Retinal pigment epithelial cell (primary cell): Measurements from ENCODE around the gene FMO5.

Source experiments
- DNase-seq: peaks from one replicate; pipeline ENCODE4 v3.0.0-alpha.2; 2010; ENCODE audit warnings: low read depth
- H3K4me3 ChIP-seq: 2 replicates; pipeline ENCODE4 v1.5.1; 2011; ENCODE audit warnings: mild to moderate bottlenecking, low read length, control low read depth, moderate library complexity
- TF ChIP-seq, protein P1 (sequence below): conservative IDR thresholded peaks from 2 replicates; pipeline ENCODE4 v1.5.1; 2011; ENCODE audit warnings: low read depth, low read length, control low read depth, inconsistent platforms

Gene FMO5

DNA sequence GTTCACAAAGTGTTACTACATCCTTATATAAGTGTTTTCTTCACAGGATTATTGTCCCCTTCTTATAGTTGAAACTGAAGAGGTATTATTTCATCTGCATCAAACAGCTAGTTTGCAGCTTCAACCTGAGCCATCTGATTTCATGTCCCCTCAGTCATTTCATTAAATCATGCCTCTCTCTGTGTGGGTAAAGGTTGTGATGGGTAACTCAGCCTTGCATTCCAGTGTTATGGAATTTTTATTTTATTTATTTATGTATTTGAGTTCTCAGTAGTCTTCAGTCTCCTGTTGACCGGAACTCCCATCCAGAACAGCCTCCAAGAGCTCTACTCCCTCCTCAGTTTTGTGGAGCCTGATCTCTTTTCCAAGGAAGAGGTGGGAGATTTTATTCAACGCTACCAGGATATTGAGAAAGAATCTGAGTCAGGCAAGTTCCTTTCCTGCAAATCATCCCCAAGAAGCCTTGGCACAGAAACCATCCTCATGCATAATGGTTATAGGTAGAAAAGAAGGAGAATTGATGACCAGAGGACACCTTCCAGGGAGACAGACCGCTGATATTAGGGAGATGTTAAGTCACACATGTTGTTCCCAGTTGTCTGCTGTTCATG lies 39.1 kb upstream of the FMO5 start:
- TF ChIP-seq, protein P1, sequence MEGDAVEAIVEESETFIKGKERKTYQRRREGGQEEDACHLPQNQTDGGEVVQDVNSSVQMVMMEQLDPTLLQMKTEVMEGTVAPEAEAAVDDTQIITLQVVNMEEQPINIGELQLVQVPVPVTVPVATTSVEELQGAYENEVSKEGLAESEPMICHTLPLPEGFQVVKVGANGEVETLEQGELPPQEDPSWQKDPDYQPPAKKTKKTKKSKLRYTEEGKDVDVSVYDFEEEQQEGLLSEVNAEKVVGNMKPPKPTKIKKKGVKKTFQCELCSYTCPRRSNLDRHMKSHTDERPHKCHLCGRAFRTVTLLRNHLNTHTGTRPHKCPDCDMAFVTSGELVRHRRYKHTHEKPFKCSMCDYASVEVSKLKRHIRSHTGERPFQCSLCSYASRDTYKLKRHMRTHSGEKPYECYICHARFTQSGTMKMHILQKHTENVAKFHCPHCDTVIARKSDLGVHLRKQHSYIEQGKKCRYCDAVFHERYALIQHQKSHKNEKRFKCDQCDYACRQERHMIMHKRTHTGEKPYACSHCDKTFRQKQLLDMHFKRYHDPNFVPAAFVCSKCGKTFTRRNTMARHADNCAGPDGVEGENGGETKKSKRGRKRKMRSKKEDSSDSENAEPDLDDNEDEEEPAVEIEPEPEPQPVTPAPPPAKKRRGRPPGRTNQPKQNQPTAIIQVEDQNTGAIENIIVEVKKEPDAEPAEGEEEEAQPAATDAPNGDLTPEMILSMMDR = no peak
- no peak overlapping the region for H3K4me3 ChIP-seq
- DNase-seq = no peak

DNA sequence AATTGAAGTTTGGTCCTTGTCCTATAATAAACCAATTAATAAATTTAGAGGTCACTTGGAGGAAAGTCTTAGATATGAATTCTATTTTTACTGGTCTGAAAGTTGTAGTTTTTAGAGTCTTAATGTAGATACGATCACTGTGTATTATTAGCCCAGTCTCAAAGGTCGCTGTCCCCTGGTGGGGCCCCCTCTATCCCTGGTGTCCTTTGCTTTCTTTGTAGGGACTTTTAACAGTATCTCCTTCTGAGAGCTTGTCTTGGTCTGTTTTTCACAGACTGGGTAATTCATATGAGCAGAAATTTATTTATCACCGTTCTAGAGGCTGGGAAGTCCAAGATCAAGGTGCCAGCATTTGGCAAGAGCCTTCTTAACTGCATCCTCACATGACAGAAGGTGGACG lies 35.8 kb upstream of the FMO5 start:
- TF ChIP-seq, protein P1 = no peak
- no peak for DNase-seq

DNA sequence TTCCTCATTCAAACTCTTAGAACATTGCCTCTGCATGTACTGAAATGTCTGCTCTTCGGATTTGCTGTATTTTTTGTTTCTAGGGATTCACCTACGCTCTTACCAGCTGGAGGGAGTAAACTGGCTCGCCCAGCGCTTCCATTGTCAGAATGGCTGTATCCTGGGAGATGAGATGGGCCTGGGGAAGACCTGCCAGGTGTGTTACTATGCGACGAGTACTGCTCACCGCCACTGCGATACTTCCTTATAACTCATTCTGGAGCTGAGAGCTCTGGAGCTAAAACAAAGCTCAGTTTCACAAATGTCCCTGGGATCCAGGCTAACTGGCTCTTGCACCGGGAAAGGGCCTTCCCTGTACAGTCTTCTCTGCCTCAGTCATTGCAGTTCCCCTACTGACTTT lies 27.4 kb upstream of the FMO5 start:
- no peak overlapping the region for H3K4me3 ChIP-seq
- no peak for DNase-seq
- TF ChIP-seq, protein P1 = no peak

More for the DNA sequence above, 35.8 kb upstream of the FMO5 start:
- no peak overlapping the region for H3K4me3 ChIP-seq

DNA sequence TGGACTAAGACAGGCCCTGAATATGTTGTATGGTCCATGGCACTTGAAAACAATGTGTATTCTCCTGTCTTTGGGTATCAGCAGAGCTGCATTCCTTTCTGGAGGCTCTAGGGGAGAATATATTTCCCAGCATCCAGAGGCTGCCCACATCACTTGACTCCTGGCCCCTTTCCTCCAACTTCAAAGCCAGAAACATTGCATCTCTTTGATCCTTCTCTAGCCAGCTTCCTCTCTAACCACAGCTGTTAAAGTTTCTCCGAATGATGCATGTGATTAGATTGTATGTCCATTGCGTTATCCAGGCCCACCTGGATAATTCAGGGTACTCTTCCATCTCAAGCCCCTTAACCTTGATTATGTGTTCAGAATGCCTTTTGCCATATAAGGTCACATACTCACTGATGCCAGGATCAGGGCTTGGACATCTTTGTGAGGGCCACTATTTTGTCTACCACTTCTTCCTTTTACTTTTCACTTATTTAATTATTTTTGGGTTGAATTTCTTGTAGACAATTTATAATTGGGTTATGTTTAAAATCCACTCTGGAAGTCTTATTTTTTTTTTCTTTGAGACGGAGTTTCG lies 22.6 kb upstream of the FMO5 start:
- H3K4me3 ChIP-seq = no peak overlapping the region
- DNase-seq = no peak
- TF ChIP-seq, protein P1 = no peak

DNA sequence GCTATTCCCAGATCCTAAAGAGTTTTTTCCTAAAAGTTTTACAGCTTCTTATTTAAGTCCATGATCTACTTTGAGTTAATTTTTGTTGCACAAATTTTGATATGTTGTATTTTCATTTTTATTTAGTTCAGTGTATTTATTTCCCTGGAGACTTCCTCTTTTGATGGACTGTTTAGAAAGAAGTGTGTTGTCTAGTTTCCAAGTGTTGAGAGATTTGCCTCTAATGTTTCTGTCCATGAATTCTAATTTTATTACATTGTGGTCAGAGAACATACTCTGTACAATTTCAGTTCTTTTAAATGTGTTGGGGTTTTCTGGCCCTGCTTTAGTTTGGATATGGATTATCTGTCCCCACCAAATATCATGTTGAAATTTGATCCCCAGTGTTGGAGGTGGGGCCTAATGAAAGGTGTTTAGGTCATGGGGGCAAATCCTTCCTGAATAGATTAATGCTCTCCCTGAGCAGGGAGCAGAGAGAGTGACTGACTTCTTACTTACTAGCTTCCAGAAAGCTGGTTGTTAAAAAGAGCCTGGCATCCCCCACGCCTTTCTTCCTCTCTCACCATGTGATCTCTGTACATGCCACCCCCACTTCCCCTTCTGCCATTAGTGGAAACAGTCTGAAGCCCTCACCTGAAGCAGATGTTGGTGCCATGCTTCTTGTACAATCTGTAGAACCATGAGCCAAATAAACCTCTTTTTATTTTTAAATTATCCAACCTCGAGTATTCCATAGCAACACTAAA lies 21.9 kb upstream of the FMO5 start:
- no peak overlapping the region for H3K4me3 ChIP-seq
- no peak for DNase-seq
- TF ChIP-seq, protein P1 = no peak

DNA sequence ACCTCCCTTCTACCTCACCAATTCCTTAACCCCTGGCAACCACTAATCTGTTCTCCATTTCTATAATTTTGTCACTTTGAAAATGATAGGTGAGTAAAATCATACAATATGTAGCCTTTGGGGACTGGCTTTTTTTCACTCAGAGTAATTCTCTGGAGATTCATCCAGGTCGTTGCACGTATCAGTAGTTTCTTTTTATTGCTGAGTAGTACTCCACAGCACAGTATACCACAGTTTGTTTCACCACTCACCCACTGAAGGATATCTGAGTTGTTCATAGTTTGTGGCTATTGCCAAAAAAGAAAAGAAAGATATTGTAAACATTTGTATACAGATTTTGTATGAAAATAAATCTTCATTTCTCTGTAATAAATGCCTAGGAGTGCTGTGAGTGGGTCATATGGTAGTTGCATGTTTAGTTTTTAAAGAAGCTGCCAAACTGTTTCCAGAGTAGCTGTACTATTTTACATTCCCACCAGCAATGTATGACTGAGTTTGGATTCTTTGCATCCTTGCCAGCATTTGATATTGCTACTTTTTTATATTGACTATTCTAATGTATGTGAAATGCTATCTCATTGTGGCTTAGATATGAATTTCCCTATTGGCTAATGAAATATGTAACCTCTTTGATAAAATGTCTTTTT lies 21.0 kb upstream of the FMO5 start:
- TF ChIP-seq, protein P1 = no peak
- DNase-seq = no peak
- H3K4me3 ChIP-seq = no peak overlapping the region

DNA sequence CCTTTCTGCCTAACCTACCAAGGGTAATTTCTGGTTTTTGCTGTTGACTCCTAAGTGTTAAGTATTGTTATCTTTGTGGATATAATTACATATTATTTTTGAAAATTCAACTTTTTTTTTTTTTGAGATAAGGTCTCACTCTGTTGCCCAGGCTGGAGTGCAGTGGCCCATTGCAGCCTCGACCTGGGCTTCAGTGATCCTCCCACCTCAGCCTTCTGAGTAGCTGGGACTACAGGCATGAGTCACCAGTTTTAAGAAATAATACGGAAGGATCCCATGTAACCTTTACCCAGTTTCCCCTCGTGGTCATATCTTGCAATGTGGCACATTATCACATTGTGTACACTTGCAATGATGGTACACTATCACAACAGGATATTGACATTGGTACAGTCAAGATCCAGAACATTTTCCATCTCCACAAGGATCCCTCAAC lies 20.5 kb upstream of the FMO5 start:
- TF ChIP-seq, protein P1 = no peak
- H3K4me3 ChIP-seq = no peak overlapping the region
- no peak for DNase-seq
